ENCODE measurements around the gene KLC4. TPM values are rescaled to one million over a fixed set of nuclear protein-coding genes. Genes with fewer than 3 reads are reported as not detected.

Gene KLC4
- total and polyA plus RNA-seq, 2 experiments from 2014 or later, result 10.4 to 15.0 TPM

GRCh38 chr6:43090559-43090956 lies 31.1 kb downstream of the KLC4 start:
- in situ Hi-C loops (cut with MboI), result no loop called here
- H3K4me1 ChIP-seq (ENCODE audit: insufficient read depth), result peaks cover 37% of the 10 kb centered on the region
- H3K9me3 ChIP-seq (ENCODE audit: low read depth), result no peaks in the 10 kb centered on the region
- no peaks in the 10 kb centered on the region; the same call in 1 of the 2 replicates for H4K20me1 ChIP-seq (ENCODE audit: insufficient read depth)
- H3K9ac ChIP-seq, result 0 out of 2 replicates have a peak overlapping the region, but pooled peaks have one; percentile 22
- H2AFZ ChIP-seq, result no peak overlapping the region
- no peaks in the 10 kb centered on the region for H3K36me3 ChIP-seq (ENCODE audit: low read depth)
- TF ChIP-seq EZH2phosphoT487 (IDR thresholded peaks at IDR 0.05; ENCODE audit: insufficient read depth, low read depth) (no peak), EZH2 (IDR thresholded peaks at IDR 0.05; ENCODE audit: insufficient read depth, poor library complexity, severe bottlenecking) (no peak)
- no peak overlapping the region for H3K4me2 ChIP-seq (ENCODE audit: unreplicated experiment)
- no peaks in the 10 kb centered on the region for H3K9me2 ChIP-seq (ENCODE audit: insufficient read depth)
- no peaks in the 10 kb centered on the region for H3K27me3 ChIP-seq (replicated peaks; ENCODE audit: insufficient read depth)
- peaks cover 25% of the 10 kb centered on the region for H3F3A ChIP-seq (ENCODE audit: insufficient read depth)
- 53 to 54% methylated on average over 2 of the region's 2 CpGs for WGBS, 2 experiments (ENCODE audit: low coverage in 1 of 2, low lambda C conversion rate in 2 of 2, missing lambda C conversion rate in 2 of 2)
- DNase-seq, result no peak
- peak overlapping the region; percentile 26; the same call in 1 of the 2 replicates for H3K27ac ChIP-seq
- no peak overlapping the region for H3K4me3 ChIP-seq
- H3K79me2 ChIP-seq (ENCODE audit: insufficient read depth), result peaks cover 100% of the 10 kb centered on the region

- Histone ChIP-seq H3K4me3 (no peak overlapping the region), H3K4me2 (ENCODE audit: unreplicated experiment) (no peak overlapping the region), H3K9ac (0 out of 2 replicates have a peak overlapping the region, but pooled peaks have one; percentile 22), H4K20me1 (ENCODE audit: insufficient read depth) (no peaks in the 10 kb centered on the region; the same call in 1 of the 2 replicates), H2AFZ (no peak overlapping the region), H3K36me3 (ENCODE audit: low read depth) (no peaks in the 10 kb centered on the region), H3K4me1 (ENCODE audit: insufficient read depth) (peaks cover 40% of the 10 kb centered on the region), H3K27ac (no peak overlapping the region), H3F3A (ENCODE audit: insufficient read depth) (peaks cover 30% of the 10 kb centered on the region), H3K79me2 (ENCODE audit: insufficient read depth) (peaks cover 100% of the 10 kb centered on the region), H3K27me3 (replicated peaks; ENCODE audit: insufficient read depth) (no peaks in the 10 kb centered on the region), H3K9me3 (ENCODE audit: low read depth) (no peaks in the 10 kb centered on the region), H3K9me2 (ENCODE audit: insufficient read depth) (no peaks in the 10 kb centered on the region)
- TF ChIP-seq EZH2 (IDR thresholded peaks at IDR 0.05; ENCODE audit: insufficient read depth, poor library complexity, severe bottlenecking) (no peak), EZH2phosphoT487 (IDR thresholded peaks at IDR 0.05; ENCODE audit: insufficient read depth, low read depth) (no peak)
- no peak for DNase-seq
- 65 to 68% methylated on average over 5 of the region's 5 CpGs for WGBS, 2 experiments (ENCODE audit: low coverage in 1 of 2, low lambda C conversion rate in 2 of 2, missing lambda C conversion rate in 2 of 2)
- in situ Hi-C loops (cut with MboI), result no loop called here
Observed at GRCh38 chr6:43091020-43091419, 31.6 kb downstream of the KLC4 start.

DNA sequence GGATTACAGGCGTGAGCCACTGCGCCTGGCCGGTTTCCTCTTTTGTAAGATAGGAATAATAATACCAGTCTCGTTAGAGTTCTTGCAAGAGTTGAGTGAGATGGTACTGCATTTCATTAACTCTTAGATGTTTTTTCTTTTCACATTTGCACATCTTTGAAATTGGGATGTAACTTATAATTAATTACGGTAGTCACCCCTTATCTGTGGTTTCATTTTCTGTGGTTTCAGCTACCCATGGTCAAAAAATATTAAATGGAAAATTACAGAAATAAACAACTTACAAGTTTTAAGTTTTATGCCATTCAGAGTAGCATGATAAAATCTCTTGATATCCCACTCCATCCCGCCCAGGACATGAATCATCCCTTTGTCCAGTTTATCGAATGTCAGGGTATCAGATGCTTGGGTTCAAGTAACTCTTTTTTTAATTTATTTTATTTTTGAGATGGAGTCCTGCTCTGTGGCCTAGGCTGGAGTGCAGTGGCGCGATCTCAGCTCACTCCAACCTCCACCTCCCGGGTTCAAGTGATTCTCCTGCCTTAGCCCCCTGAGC lies 32.1 kb downstream of the KLC4 start:
- no peaks in the 10 kb centered on the region for H3K36me3 ChIP-seq (ENCODE audit: low read depth)
- no peak for TF ChIP-seq EZH2 (IDR thresholded peaks at IDR 0.05; ENCODE audit: insufficient read depth, poor library complexity, severe bottlenecking)
- TF ChIP-seq EZH2phosphoT487 (IDR thresholded peaks at IDR 0.05; ENCODE audit: insufficient read depth, low read depth), result no peak
- H4K20me1 ChIP-seq (ENCODE audit: insufficient read depth), result no peaks in the 10 kb centered on the region; the same call in 1 of the 2 replicates
- WGBS, 2 experiments (ENCODE audit: low coverage in 1 of 2, low lambda C conversion rate in 2 of 2, missing lambda C conversion rate in 2 of 2), result 80 to 84% methylated on average over 10 of the region's 10 CpGs
- no peak overlapping the region for H3K9ac ChIP-seq
- no peak overlapping the region for H3K27ac ChIP-seq
- H3K4me1 ChIP-seq (ENCODE audit: insufficient read depth), result peaks cover 45% of the 10 kb centered on the region
- in situ Hi-C loops (cut with MboI), result no loop called here
- H3K27me3 ChIP-seq (replicated peaks; ENCODE audit: insufficient read depth), result no peaks in the 10 kb centered on the region
- peaks cover 34% of the 10 kb centered on the region for H3F3A ChIP-seq (ENCODE audit: insufficient read depth)
- H3K4me3 ChIP-seq, result no peak overlapping the region
- no peaks in the 10 kb centered on the region for H3K9me3 ChIP-seq (ENCODE audit: low read depth)
- peaks cover 100% of the 10 kb centered on the region for H3K79me2 ChIP-seq (ENCODE audit: insufficient read depth)
- no peak overlapping the region for H2AFZ ChIP-seq
- DNase-seq, result no peak
- no peaks in the 10 kb centered on the region for H3K9me2 ChIP-seq (ENCODE audit: insufficient read depth)
- no peak overlapping the region for H3K4me2 ChIP-seq (ENCODE audit: unreplicated experiment)

DNA sequence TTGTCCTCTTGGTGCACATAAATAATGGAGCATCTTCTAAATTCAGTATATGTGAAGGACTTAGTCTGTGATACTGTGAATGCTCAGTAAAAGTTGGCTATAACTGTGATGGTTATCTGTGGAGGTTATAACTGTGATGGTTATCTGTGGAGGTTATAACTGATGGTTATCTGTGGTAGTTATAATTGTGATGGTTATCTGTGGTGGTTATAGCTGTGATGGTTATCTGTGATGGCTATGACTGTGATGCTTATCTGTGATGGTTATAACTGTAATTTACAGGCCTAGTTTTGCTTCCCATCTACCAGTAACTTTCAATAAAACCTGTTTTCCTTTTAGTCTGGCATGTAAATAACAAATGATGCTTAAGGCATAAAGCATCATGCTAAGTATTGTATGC lies 33.2 kb downstream of the KLC4 start:
- in situ Hi-C loops (cut with MboI), result no loop called here
- peak overlapping the region; percentile 81; the same call in 1 of the 2 replicates for H3K9ac ChIP-seq
- no peak for TF ChIP-seq EZH2 (IDR thresholded peaks at IDR 0.05; ENCODE audit: insufficient read depth, poor library complexity, severe bottlenecking)
- TF ChIP-seq EZH2phosphoT487 (IDR thresholded peaks at IDR 0.05; ENCODE audit: insufficient read depth, low read depth), result no peak
- no peak overlapping the region for H3K27ac ChIP-seq
- H3K4me3 ChIP-seq, result no peak overlapping the region
- H3K36me3 ChIP-seq (ENCODE audit: low read depth), result no peaks in the 10 kb centered on the region
- H2AFZ ChIP-seq, result no peak overlapping the region
- H3K4me1 ChIP-seq (ENCODE audit: insufficient read depth), result peaks cover 57% of the 10 kb centered on the region
- no peaks in the 10 kb centered on the region for H4K20me1 ChIP-seq (ENCODE audit: insufficient read depth)
- H3K27me3 ChIP-seq (replicated peaks; ENCODE audit: insufficient read depth), result no peaks in the 10 kb centered on the region
- H3K9me3 ChIP-seq (ENCODE audit: low read depth), result no peaks in the 10 kb centered on the region
- peak overlapping the region; percentile 84 for H3K4me2 ChIP-seq (ENCODE audit: unreplicated experiment)
- no peaks in the 10 kb centered on the region for H3K9me2 ChIP-seq (ENCODE audit: insufficient read depth)
- H3K79me2 ChIP-seq (ENCODE audit: insufficient read depth), result peaks cover 99% of the 10 kb centered on the region
- DNase-seq, result no peak
- H3F3A ChIP-seq (ENCODE audit: insufficient read depth), result peaks cover 45% of the 10 kb centered on the region
